H9 (cell line): ENCODE measurements around the gene LYZL4. TPM values are rescaled to one million over a fixed set of nuclear protein-coding genes. Genes with fewer than 3 reads are reported as not detected.

Experiments used
- DNase-seq: peaks from one replicate; pipeline ENCODE4 v3.0.0-alpha.2; 2017
- H2AFZ ChIP-seq: one replicate; pipeline ENCODE4 v1.6.1; 2013; ENCODE audit warnings: mild to moderate bottlenecking, low read length, control low read depth, moderate library complexity
- H2AK5ac ChIP-seq: 2 replicates; pipeline ENCODE4 v1.6.1; 2013; ENCODE audit warnings: low read length, control low read depth, mixed read lengths; ENCODE audit not compliant: insufficient read length
- H2BK120ac ChIP-seq: one replicate; pipeline ENCODE4 v1.6.1; 2013; ENCODE audit warnings: low read depth, mild to moderate bottlenecking, low read length, control low read depth, inconsistent platforms; ENCODE audit not compliant: poor library complexity, severe bottlenecking
- H2BK12ac ChIP-seq: 2 replicates; pipeline ENCODE4 v1.6.1; 2013; ENCODE audit warnings: low read length, control low read depth, mixed read lengths, low read depth; ENCODE audit not compliant: insufficient read length
- H2BK15ac ChIP-seq: 2 replicates; pipeline ENCODE4 v1.6.1; 2013; ENCODE audit warnings: low read depth, low read length, control low read depth
- H2BK20ac ChIP-seq: one replicate; pipeline ENCODE4 v1.6.1; 2013; ENCODE audit warnings: low read depth, mild to moderate bottlenecking, low read length, control low read depth, inconsistent platforms; ENCODE audit not compliant: poor library complexity, severe bottlenecking
- H2BK5ac ChIP-seq: 2 replicates; pipeline ENCODE4 v1.6.1; 2013; ENCODE audit warnings: low read length, control low read depth, mixed read lengths; ENCODE audit not compliant: insufficient read length
- H3K14ac ChIP-seq: 2 replicates; pipeline ENCODE4 v1.6.1; 2013; ENCODE audit warnings: low read length, control low read depth; ENCODE audit not compliant: insufficient read depth
- H3K18ac ChIP-seq: 2 replicates; pipeline ENCODE4 v1.6.1; 2013; ENCODE audit warnings: low read depth, mild to moderate bottlenecking, mixed read lengths, low read length, control low read depth; ENCODE audit not compliant: insufficient read length
- H3K23ac ChIP-seq: 2 replicates; pipeline ENCODE4 v1.6.1; 2013; ENCODE audit warnings: low read length, control low read depth, mixed read lengths, low read depth; ENCODE audit not compliant: insufficient read length
- H3K23me2 ChIP-seq: 2 replicates; pipeline ENCODE4 v1.6.1; 2013; ENCODE audit warnings: low read depth, mild to moderate bottlenecking, mixed read lengths, low read length, control low read depth; ENCODE audit not compliant: insufficient read length, poor library complexity, severe bottlenecking
- H3K27ac ChIP-seq: 2 replicates; pipeline ENCODE4 v1.5.1; 2013; ENCODE audit warnings: low read length, control low read depth, mixed read lengths, low read depth; ENCODE audit not compliant: insufficient read length
- H3K27me3 ChIP-seq: 2 replicates; pipeline ENCODE4 v1.6.1; 2013; ENCODE audit warnings: low read length, control low read depth, inconsistent platforms; ENCODE audit not compliant: insufficient read depth
- H3K4ac ChIP-seq: 2 replicates; pipeline ENCODE4 v1.6.1; 2013; ENCODE audit warnings: low read depth, mild to moderate bottlenecking, control low read depth, inconsistent platforms, low read length, moderate library complexity
- H3K4me1 ChIP-seq: 2 replicates; pipeline ENCODE4 v1.6.1; 2013; ENCODE audit warnings: low read length, control low read depth, inconsistent platforms; ENCODE audit not compliant: insufficient read depth
- H3K4me2 ChIP-seq: 2 replicates; pipeline ENCODE4 v1.6.1; 2013; ENCODE audit warnings: low read length, control low read depth, mixed read lengths; ENCODE audit not compliant: insufficient read length, insufficient read depth
- H3K56ac ChIP-seq: 2 replicates; pipeline ENCODE4 v1.6.1; 2013; ENCODE audit warnings: low read depth, mild to moderate bottlenecking, mixed read lengths, low read length, control low read depth; ENCODE audit not compliant: insufficient read length
- H3K79me1 ChIP-seq: 2 replicates; pipeline ENCODE4 v1.6.1; 2013; ENCODE audit warnings: low read depth, mild to moderate bottlenecking, moderate library complexity, low read length, control low read depth, inconsistent platforms; ENCODE audit not compliant: insufficient read depth, poor library complexity, severe bottlenecking
- H3K79me2 ChIP-seq: 2 replicates; pipeline ENCODE4 v1.6.1; 2013; ENCODE audit warnings: low read length, control low read depth, inconsistent platforms; ENCODE audit not compliant: insufficient read depth
- H3K9ac ChIP-seq: 2 replicates; pipeline ENCODE4 v1.6.1; 2013; ENCODE audit warnings: low read length, control low read depth, mixed read lengths; ENCODE audit not compliant: insufficient read length; ENCODE audit errors: extremely low read depth
- H3K9me3 ChIP-seq: one replicate; pipeline ENCODE4 v1.6.1; 2013; ENCODE audit warnings: low read depth, low read length, inconsistent platforms; ENCODE audit not compliant: control insufficient read depth
- H3T11ph ChIP-seq: one replicate; pipeline ENCODE4 v1.6.1; 2013; ENCODE audit warnings: mild to moderate bottlenecking, low read length, control low read depth, inconsistent platforms
- H4K20me1 ChIP-seq: one replicate; pipeline ENCODE4 v1.6.1; 2013; ENCODE audit not compliant: control insufficient read depth, insufficient read length, insufficient read depth
- H4K5ac ChIP-seq: 2 replicates; pipeline ENCODE4 v1.6.1; 2013; ENCODE audit warnings: low read depth, mild to moderate bottlenecking, mixed read lengths, low read length, control low read depth; ENCODE audit not compliant: insufficient read length
- H4K8ac ChIP-seq: replicated peaks from 2 replicates; pipeline ENCODE4 v1.6.1; 2013; ENCODE audit warnings: low read length, control low read depth, mixed read lengths, low read depth; ENCODE audit not compliant: insufficient read length
- H4K91ac ChIP-seq: 2 replicates; pipeline ENCODE4 v1.6.1; 2013; ENCODE audit warnings: low read depth, mild to moderate bottlenecking, moderate library complexity, mixed read lengths, low read length, control low read depth; ENCODE audit not compliant: insufficient read length
- H3K27ac Mint-ChIP-seq, 3 experiments: 2 replicates in 2 of 3; 3 replicates in 1 of 3; pipeline ENCODE4 v1.8.0; 2020 to 2021; ENCODE audit warnings: mixed read lengths in 3 of 3, mild to moderate bottlenecking in 1 of 3, moderate library complexity in 1 of 3
- H3K27me3 Mint-ChIP-seq: 2 replicates; pipeline ENCODE4 v1.8.0; 2021; ENCODE audit warnings: low read depth, mild to moderate bottlenecking, moderate library complexity, mixed read lengths
- H3K36me3 Mint-ChIP-seq, 3 experiments: 2 replicates in 2 of 3; 3 replicates in 1 of 3; pipeline ENCODE4 v1.8.0; 2020 to 2021; ENCODE audit warnings: low read depth in 3 of 3, mixed read lengths in 3 of 3; ENCODE audit not compliant: insufficient read depth in 1 of 3
- H3K4me1 Mint-ChIP-seq, 2 experiments: 2 replicates each; pipeline ENCODE4 v1.8.0; 2020; ENCODE audit warnings: mixed read lengths in 2 of 2
- H3K4me3 Mint-ChIP-seq, 2 experiments: 2 replicates in 1 of 2; 3 replicates in 1 of 2; pipeline ENCODE4 v1.8.0; 2020 to 2021; ENCODE audit warnings: mild to moderate bottlenecking in 2 of 2, mixed read lengths in 2 of 2, moderate library complexity in 1 of 2
- H3K9me3 Mint-ChIP-seq, 2 experiments: 2 replicates in 1 of 2; 3 replicates in 1 of 2; pipeline ENCODE4 v1.8.0; 2020; ENCODE audit warnings: mild to moderate bottlenecking in 2 of 2, mixed read lengths in 2 of 2, moderate library complexity in 1 of 2
- total RNA-seq: library from RNA; stranded (reverse); gene quantifications from 2 replicates; pipeline ENCODE4 v1.2.1, GENCODE V29; 2021
- TF ChIP-seq, protein P1 (sequence below): fragments of 200-600 bp; sonication (generic); conservative IDR thresholded peaks from 3 replicates; pipeline ENCODE4 v1.8.0; 2021; ENCODE audit warnings: antibody characterized with exemption, mild to moderate bottlenecking

Gene LYZL4
- total RNA-seq, 1 experiment from 2014 or later: not detected

GRCh38 chr3:42459151-42459550 lies 48.7 kb upstream of the LYZL4 start:
- Histone ChIP-seq H2BK20ac (no peak overlapping the region), H3K79me1 (no peaks in the 10 kb centered on the region), H3K4me1 (no peaks in the 10 kb centered on the region), H4K91ac (no peak overlapping the region), H2AFZ (no peak overlapping the region), H3T11ph (no peak overlapping the region), H4K5ac (no peak overlapping the region), H3K9me3 (no peaks in the 10 kb centered on the region), H2AK5ac (no peak overlapping the region), H2BK120ac (no peak overlapping the region), H3K4ac (no peak overlapping the region), H4K8ac (no peak overlapping the region), H3K23me2 (no peaks in the 10 kb centered on the region), H3K23ac (no peak overlapping the region), H3K4me2 (no peak overlapping the region), H3K27ac (no peak overlapping the region), H3K27me3 (no peaks in the 10 kb centered on the region), H3K14ac (no peak overlapping the region), H2BK12ac (no peak overlapping the region), H3K18ac (no peak overlapping the region), H2BK15ac (no peak overlapping the region), H3K56ac (no peak overlapping the region), H4K20me1 (no peaks in the 10 kb centered on the region), H3K79me2 (no peaks in the 10 kb centered on the region), H2BK5ac (no peak overlapping the region), H3K9ac (no peak overlapping the region)
- no peaks in the 10 kb centered on the region for H3K36me3 Mint-ChIP-seq
- DNase-seq: no peak
- H3K9me3 Mint-ChIP-seq: no peaks in the 10 kb centered on the region; a peak in 1 of 5 replicates
- H3K4me1 Mint-ChIP-seq: no peaks in the 10 kb centered on the region
- TF ChIP-seq, protein P1, sequence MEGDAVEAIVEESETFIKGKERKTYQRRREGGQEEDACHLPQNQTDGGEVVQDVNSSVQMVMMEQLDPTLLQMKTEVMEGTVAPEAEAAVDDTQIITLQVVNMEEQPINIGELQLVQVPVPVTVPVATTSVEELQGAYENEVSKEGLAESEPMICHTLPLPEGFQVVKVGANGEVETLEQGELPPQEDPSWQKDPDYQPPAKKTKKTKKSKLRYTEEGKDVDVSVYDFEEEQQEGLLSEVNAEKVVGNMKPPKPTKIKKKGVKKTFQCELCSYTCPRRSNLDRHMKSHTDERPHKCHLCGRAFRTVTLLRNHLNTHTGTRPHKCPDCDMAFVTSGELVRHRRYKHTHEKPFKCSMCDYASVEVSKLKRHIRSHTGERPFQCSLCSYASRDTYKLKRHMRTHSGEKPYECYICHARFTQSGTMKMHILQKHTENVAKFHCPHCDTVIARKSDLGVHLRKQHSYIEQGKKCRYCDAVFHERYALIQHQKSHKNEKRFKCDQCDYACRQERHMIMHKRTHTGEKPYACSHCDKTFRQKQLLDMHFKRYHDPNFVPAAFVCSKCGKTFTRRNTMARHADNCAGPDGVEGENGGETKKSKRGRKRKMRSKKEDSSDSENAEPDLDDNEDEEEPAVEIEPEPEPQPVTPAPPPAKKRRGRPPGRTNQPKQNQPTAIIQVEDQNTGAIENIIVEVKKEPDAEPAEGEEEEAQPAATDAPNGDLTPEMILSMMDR: no peak
- H3K4me3 Mint-ChIP-seq: no peak overlapping the region
- H3K27me3 Mint-ChIP-seq: peaks cover 13% of the 10 kb centered on the region
- no peak overlapping the region for H3K27ac Mint-ChIP-seq
